Measurements from ENCODE around the gene DLG2.

DLG2 gene

GRCh38 chr11:84607975-84608836, 1018.9 kb downstream of the DLG2 start:
- DNase-seq (ENCODE audit: low spot score in 2 of 2) (no peak), ATAC-seq (replicated peaks; ENCODE audit: extremely low read depth, poor library complexity, severe bottlenecking) (no peak)
- Mint-ChIP-seq H3K4me3 (no peak overlapping the region), H3K27ac (ENCODE audit: low read depth) (no peak overlapping the region), H3K9me3 (peaks cover 19% of the 10 kb centered on the region), H3K4me1 (no peaks in the 10 kb centered on the region), H3K27me3 (no peaks in the 10 kb centered on the region), H3K36me3 (ENCODE audit: insufficient read depth) (no peaks in the 10 kb centered on the region)

- ATAC-seq (replicated peaks; ENCODE audit: extremely low read depth, poor library complexity, severe bottlenecking) (no peak), DNase-seq (ENCODE audit: low spot score in 2 of 2) (no peak)
- Mint-ChIP-seq H3K4me1 (no peaks in the 10 kb centered on the region), H3K4me3 (no peak overlapping the region), H3K27me3 (no peaks in the 10 kb centered on the region), H3K27ac (ENCODE audit: low read depth) (no peak overlapping the region), H3K9me3 (peaks cover 5% of the 10 kb centered on the region), H3K36me3 (ENCODE audit: insufficient read depth) (no peaks in the 10 kb centered on the region)
Measured at GRCh38 chr11:84594602-84595001, 1032.5 kb downstream of the DLG2 start.

- H3K4me3 Mint-ChIP-seq, result no peak overlapping the region
- no peaks in the 10 kb centered on the region for H3K36me3 Mint-ChIP-seq (ENCODE audit: insufficient read depth)
- no peak for DNase-seq (ENCODE audit: low spot score in 2 of 2)
- peaks cover 11% of the 10 kb centered on the region for H3K9me3 Mint-ChIP-seq
- no peak for ATAC-seq (replicated peaks; ENCODE audit: extremely low read depth, poor library complexity, severe bottlenecking)
- H3K4me1 Mint-ChIP-seq, result no peaks in the 10 kb centered on the region
- no peaks in the 10 kb centered on the region for H3K27me3 Mint-ChIP-seq
- no peak overlapping the region for H3K27ac Mint-ChIP-seq (ENCODE audit: low read depth)
Measured at GRCh38 chr11:84590106-84590505, 1037.0 kb downstream of the DLG2 start.

GRCh38 chr11:84588131-84588829, 1038.9 kb downstream of the DLG2 start:
- ATAC-seq (replicated peaks; ENCODE audit: extremely low read depth, poor library complexity, severe bottlenecking) (no peak), DNase-seq (ENCODE audit: low spot score in 2 of 2) (no peak)
- no peak overlapping the region for H3K27ac Mint-ChIP-seq (ENCODE audit: low read depth)
- no peaks in the 10 kb centered on the region for H3K36me3 Mint-ChIP-seq (ENCODE audit: insufficient read depth)
- peaks cover 11% of the 10 kb centered on the region for H3K9me3 Mint-ChIP-seq
- H3K4me3 Mint-ChIP-seq, result no peak overlapping the region
- H3K27me3 Mint-ChIP-seq, result no peaks in the 10 kb centered on the region
- H3K4me1 Mint-ChIP-seq, result no peaks in the 10 kb centered on the region

- H3K9me3 Mint-ChIP-seq, result peaks cover 11% of the 10 kb centered on the region
- H3K36me3 Mint-ChIP-seq (ENCODE audit: insufficient read depth), result no peaks in the 10 kb centered on the region
- ATAC-seq (replicated peaks; ENCODE audit: extremely low read depth, poor library complexity, severe bottlenecking), result no peak
Measured at GRCh38 chr11:84583106-84583505, 1044.0 kb downstream of the DLG2 start.

GRCh38 chr11:84581083-84581482, 1046.1 kb downstream of the DLG2 start:
- DNase-seq (ENCODE audit: low spot score in 2 of 2) (no peak), ATAC-seq (replicated peaks; ENCODE audit: extremely low read depth, poor library complexity, severe bottlenecking) (no peak)
- H3K4me3 Mint-ChIP-seq, result no peak overlapping the region
- peaks cover 12% of the 10 kb centered on the region for H3K9me3 Mint-ChIP-seq
- no peaks in the 10 kb centered on the region for H3K4me1 Mint-ChIP-seq
- no peak overlapping the region for H3K27ac Mint-ChIP-seq (ENCODE audit: low read depth)
- H3K27me3 Mint-ChIP-seq, result no peaks in the 10 kb centered on the region
- H3K36me3 Mint-ChIP-seq (ENCODE audit: insufficient read depth), result no peaks in the 10 kb centered on the region

More at GRCh38 chr11:84583106-84583505, 1044.0 kb downstream of the DLG2 start:
- H3K27me3 Mint-ChIP-seq, result no peaks in the 10 kb centered on the region
- no peak overlapping the region for H3K27ac Mint-ChIP-seq (ENCODE audit: low read depth)
- no peak overlapping the region for H3K4me3 Mint-ChIP-seq
- no peak for DNase-seq (ENCODE audit: low spot score in 2 of 2)
- no peaks in the 10 kb centered on the region for H3K4me1 Mint-ChIP-seq

GRCh38 chr11:84580428-84580827, 1046.7 kb downstream of the DLG2 start:
- Mint-ChIP-seq H3K27me3 (no peaks in the 10 kb centered on the region), H3K36me3 (ENCODE audit: insufficient read depth) (no peaks in the 10 kb centered on the region), H3K9me3 (peaks cover 13% of the 10 kb centered on the region), H3K4me3 (no peak overlapping the region), H3K27ac (ENCODE audit: low read depth) (no peak overlapping the region), H3K4me1 (no peaks in the 10 kb centered on the region)
- ATAC-seq (replicated peaks; ENCODE audit: extremely low read depth, poor library complexity, severe bottlenecking) (no peak), DNase-seq (ENCODE audit: low spot score in 2 of 2) (no peak)

GRCh38 chr11:84573868-84574267, 1053.3 kb downstream of the DLG2 start:
- Mint-ChIP-seq H3K27ac (ENCODE audit: low read depth) (no peak overlapping the region), H3K36me3 (ENCODE audit: insufficient read depth) (no peaks in the 10 kb centered on the region), H3K27me3 (no peaks in the 10 kb centered on the region), H3K4me3 (no peak overlapping the region), H3K9me3 (peaks cover 24% of the 10 kb centered on the region), H3K4me1 (no peaks in the 10 kb centered on the region)
- DNase-seq (ENCODE audit: low spot score in 2 of 2), result no peak
- no peak for ATAC-seq (replicated peaks; ENCODE audit: extremely low read depth, poor library complexity, severe bottlenecking)

GRCh38 chr11:84566671-84567070, 1060.5 kb downstream of the DLG2 start:
- ATAC-seq (replicated peaks; ENCODE audit: extremely low read depth, poor library complexity, severe bottlenecking) (no peak), DNase-seq (ENCODE audit: low spot score in 2 of 2) (no peak)
- Mint-ChIP-seq H3K27me3 (no peaks in the 10 kb centered on the region), H3K4me3 (no peak overlapping the region), H3K36me3 (ENCODE audit: insufficient read depth) (no peaks in the 10 kb centered on the region), H3K9me3 (peaks cover 15% of the 10 kb centered on the region), H3K27ac (ENCODE audit: low read depth) (no peak overlapping the region), H3K4me1 (no peaks in the 10 kb centered on the region)

GRCh38 chr11:84564867-84565184, 1062.3 kb downstream of the DLG2 start:
- Mint-ChIP-seq H3K4me1 (no peaks in the 10 kb centered on the region), H3K27me3 (no peaks in the 10 kb centered on the region), H3K9me3 (peaks cover 6% of the 10 kb centered on the region), H3K36me3 (ENCODE audit: insufficient read depth) (no peaks in the 10 kb centered on the region), H3K27ac (ENCODE audit: low read depth) (no peak overlapping the region), H3K4me3 (no peak overlapping the region)
- ATAC-seq (replicated peaks; ENCODE audit: extremely low read depth, poor library complexity, severe bottlenecking) (no peak), DNase-seq (ENCODE audit: low spot score in 2 of 2) (no peak)

- Mint-ChIP-seq H3K4me1 (no peaks in the 10 kb centered on the region), H3K27me3 (no peaks in the 10 kb centered on the region), H3K27ac (ENCODE audit: low read depth) (no peak overlapping the region), H3K36me3 (ENCODE audit: insufficient read depth) (no peaks in the 10 kb centered on the region), H3K9me3 (peaks cover 6% of the 10 kb centered on the region), H3K4me3 (no peak overlapping the region)
- ATAC-seq (replicated peaks; ENCODE audit: extremely low read depth, poor library complexity, severe bottlenecking) (no peak), DNase-seq (ENCODE audit: low spot score in 2 of 2) (no peak)
Measured at GRCh38 chr11:84564180-84564866, 1062.8 kb downstream of the DLG2 start.

- ATAC-seq (replicated peaks; ENCODE audit: extremely low read depth, poor library complexity, severe bottlenecking) (no peak), DNase-seq (ENCODE audit: low spot score in 2 of 2) (no peak)
- no peaks in the 10 kb centered on the region for H3K36me3 Mint-ChIP-seq (ENCODE audit: insufficient read depth)
- H3K4me3 Mint-ChIP-seq, result no peak overlapping the region
- no peaks in the 10 kb centered on the region for H3K4me1 Mint-ChIP-seq
- H3K27ac Mint-ChIP-seq (ENCODE audit: low read depth), result no peak overlapping the region
- H3K9me3 Mint-ChIP-seq, result peaks cover 6% of the 10 kb centered on the region
- no peaks in the 10 kb centered on the region for H3K27me3 Mint-ChIP-seq
Measured at GRCh38 chr11:84563356-84563755, 1063.8 kb downstream of the DLG2 start.

- DNase-seq (ENCODE audit: low spot score in 2 of 2) (no peak), ATAC-seq (replicated peaks; ENCODE audit: extremely low read depth, poor library complexity, severe bottlenecking) (no peak)
- Mint-ChIP-seq H3K4me3 (no peak overlapping the region), H3K27ac (ENCODE audit: low read depth) (no peak overlapping the region), H3K9me3 (no peaks in the 10 kb centered on the region), H3K4me1 (no peaks in the 10 kb centered on the region), H3K36me3 (ENCODE audit: insufficient read depth) (no peaks in the 10 kb centered on the region), H3K27me3 (no peaks in the 10 kb centered on the region)
Measured at GRCh38 chr11:84560206-84560605, 1066.9 kb downstream of the DLG2 start.
